H9 (cell line): ENCODE data around the gene DUSP16. TPM values are rescaled to one million over a fixed set of nuclear protein-coding genes. Genes with fewer than 3 reads are reported as not detected.

ENCODE experiments used
- DNase-seq: peaks from one replicate; pipeline ENCODE4 v3.0.0-alpha.2; 2017
- H2AFZ ChIP-seq: one replicate; pipeline ENCODE4 v1.6.1; 2013; ENCODE audit warnings: mild to moderate bottlenecking, low read length, control low read depth, moderate library complexity
- H2AK5ac ChIP-seq: 2 replicates; pipeline ENCODE4 v1.6.1; 2013; ENCODE audit warnings: low read length, control low read depth, mixed read lengths; ENCODE audit not compliant: insufficient read length
- H2BK120ac ChIP-seq: one replicate; pipeline ENCODE4 v1.6.1; 2013; ENCODE audit warnings: low read depth, mild to moderate bottlenecking, low read length, control low read depth, inconsistent platforms; ENCODE audit not compliant: poor library complexity, severe bottlenecking
- H2BK12ac ChIP-seq: 2 replicates; pipeline ENCODE4 v1.6.1; 2013; ENCODE audit warnings: low read length, control low read depth, mixed read lengths, low read depth; ENCODE audit not compliant: insufficient read length
- H2BK15ac ChIP-seq: 2 replicates; pipeline ENCODE4 v1.6.1; 2013; ENCODE audit warnings: low read depth, low read length, control low read depth
- H2BK20ac ChIP-seq: one replicate; pipeline ENCODE4 v1.6.1; 2013; ENCODE audit warnings: low read depth, mild to moderate bottlenecking, low read length, control low read depth, inconsistent platforms; ENCODE audit not compliant: poor library complexity, severe bottlenecking
- H2BK5ac ChIP-seq: 2 replicates; pipeline ENCODE4 v1.6.1; 2013; ENCODE audit warnings: low read length, control low read depth, mixed read lengths; ENCODE audit not compliant: insufficient read length
- H3K14ac ChIP-seq: 2 replicates; pipeline ENCODE4 v1.6.1; 2013; ENCODE audit warnings: low read length, control low read depth; ENCODE audit not compliant: insufficient read depth
- H3K18ac ChIP-seq: 2 replicates; pipeline ENCODE4 v1.6.1; 2013; ENCODE audit warnings: low read depth, mild to moderate bottlenecking, mixed read lengths, low read length, control low read depth; ENCODE audit not compliant: insufficient read length
- H3K23ac ChIP-seq: 2 replicates; pipeline ENCODE4 v1.6.1; 2013; ENCODE audit warnings: low read length, control low read depth, mixed read lengths, low read depth; ENCODE audit not compliant: insufficient read length
- H3K23me2 ChIP-seq: 2 replicates; pipeline ENCODE4 v1.6.1; 2013; ENCODE audit warnings: low read depth, mild to moderate bottlenecking, mixed read lengths, low read length, control low read depth; ENCODE audit not compliant: insufficient read length, poor library complexity, severe bottlenecking
- H3K27ac ChIP-seq: 2 replicates; pipeline ENCODE4 v1.5.1; 2013; ENCODE audit warnings: low read length, control low read depth, mixed read lengths, low read depth; ENCODE audit not compliant: insufficient read length
- H3K27me3 ChIP-seq: 2 replicates; pipeline ENCODE4 v1.6.1; 2013; ENCODE audit warnings: low read length, control low read depth, inconsistent platforms; ENCODE audit not compliant: insufficient read depth
- H3K4ac ChIP-seq: 2 replicates; pipeline ENCODE4 v1.6.1; 2013; ENCODE audit warnings: low read depth, mild to moderate bottlenecking, control low read depth, inconsistent platforms, low read length, moderate library complexity
- H3K4me1 ChIP-seq: 2 replicates; pipeline ENCODE4 v1.6.1; 2013; ENCODE audit warnings: low read length, control low read depth, inconsistent platforms; ENCODE audit not compliant: insufficient read depth
- H3K4me2 ChIP-seq: 2 replicates; pipeline ENCODE4 v1.6.1; 2013; ENCODE audit warnings: low read length, control low read depth, mixed read lengths; ENCODE audit not compliant: insufficient read length, insufficient read depth
- H3K56ac ChIP-seq: 2 replicates; pipeline ENCODE4 v1.6.1; 2013; ENCODE audit warnings: low read depth, mild to moderate bottlenecking, mixed read lengths, low read length, control low read depth; ENCODE audit not compliant: insufficient read length
- H3K79me1 ChIP-seq: 2 replicates; pipeline ENCODE4 v1.6.1; 2013; ENCODE audit warnings: low read depth, mild to moderate bottlenecking, moderate library complexity, low read length, control low read depth, inconsistent platforms; ENCODE audit not compliant: insufficient read depth, poor library complexity, severe bottlenecking
- H3K79me2 ChIP-seq: 2 replicates; pipeline ENCODE4 v1.6.1; 2013; ENCODE audit warnings: low read length, control low read depth, inconsistent platforms; ENCODE audit not compliant: insufficient read depth
- H3K9ac ChIP-seq: 2 replicates; pipeline ENCODE4 v1.6.1; 2013; ENCODE audit warnings: low read length, control low read depth, mixed read lengths; ENCODE audit not compliant: insufficient read length; ENCODE audit errors: extremely low read depth
- H3K9me3 ChIP-seq: one replicate; pipeline ENCODE4 v1.6.1; 2013; ENCODE audit warnings: low read depth, low read length, inconsistent platforms; ENCODE audit not compliant: control insufficient read depth
- H3T11ph ChIP-seq: one replicate; pipeline ENCODE4 v1.6.1; 2013; ENCODE audit warnings: mild to moderate bottlenecking, low read length, control low read depth, inconsistent platforms
- H4K20me1 ChIP-seq: one replicate; pipeline ENCODE4 v1.6.1; 2013; ENCODE audit not compliant: control insufficient read depth, insufficient read length, insufficient read depth
- H4K5ac ChIP-seq: 2 replicates; pipeline ENCODE4 v1.6.1; 2013; ENCODE audit warnings: low read depth, mild to moderate bottlenecking, mixed read lengths, low read length, control low read depth; ENCODE audit not compliant: insufficient read length
- H4K8ac ChIP-seq: replicated peaks from 2 replicates; pipeline ENCODE4 v1.6.1; 2013; ENCODE audit warnings: low read length, control low read depth, mixed read lengths, low read depth; ENCODE audit not compliant: insufficient read length
- H4K91ac ChIP-seq: 2 replicates; pipeline ENCODE4 v1.6.1; 2013; ENCODE audit warnings: low read depth, mild to moderate bottlenecking, moderate library complexity, mixed read lengths, low read length, control low read depth; ENCODE audit not compliant: insufficient read length
- H3K27ac Mint-ChIP-seq, 3 experiments: 2 replicates in 2 of 3; 3 replicates in 1 of 3; pipeline ENCODE4 v1.8.0; 2020 to 2021; ENCODE audit warnings: mixed read lengths in 3 of 3, mild to moderate bottlenecking in 1 of 3, moderate library complexity in 1 of 3
- H3K27me3 Mint-ChIP-seq: 2 replicates; pipeline ENCODE4 v1.8.0; 2021; ENCODE audit warnings: low read depth, mild to moderate bottlenecking, moderate library complexity, mixed read lengths
- H3K36me3 Mint-ChIP-seq, 3 experiments: 2 replicates in 2 of 3; 3 replicates in 1 of 3; pipeline ENCODE4 v1.8.0; 2020 to 2021; ENCODE audit warnings: low read depth in 3 of 3, mixed read lengths in 3 of 3; ENCODE audit not compliant: insufficient read depth in 1 of 3
- H3K4me1 Mint-ChIP-seq, 2 experiments: 2 replicates each; pipeline ENCODE4 v1.8.0; 2020; ENCODE audit warnings: mixed read lengths in 2 of 2
- H3K4me3 Mint-ChIP-seq, 2 experiments: 2 replicates in 1 of 2; 3 replicates in 1 of 2; pipeline ENCODE4 v1.8.0; 2020 to 2021; ENCODE audit warnings: mild to moderate bottlenecking in 2 of 2, mixed read lengths in 2 of 2, moderate library complexity in 1 of 2
- H3K9me3 Mint-ChIP-seq, 2 experiments: 2 replicates in 1 of 2; 3 replicates in 1 of 2; pipeline ENCODE4 v1.8.0; 2020; ENCODE audit warnings: mild to moderate bottlenecking in 2 of 2, mixed read lengths in 2 of 2, moderate library complexity in 1 of 2
- CTCF ChIP-seq: fragments of 200-600 bp; sonication (generic); conservative IDR thresholded peaks from 3 replicates; pipeline ENCODE4 v1.8.0; 2021; ENCODE audit warnings: antibody characterized with exemption, mild to moderate bottlenecking
- WGBS: extraction: QIAGEN DNeasy Blood & Tissue Kit; methylation state at CpG from one replicate; pipeline ENCODE4 v1.1.7; 2013; ENCODE audit warnings: missing lambda C conversion rate, low lambda C conversion rate, mixed read lengths; ENCODE audit not compliant: insufficient read length; ENCODE audit errors: extremely low coverage; 5-methylcytosine and 5-hydroxymethylcytosine counted together
- total RNA-seq: library from RNA; stranded (reverse); gene quantifications from 2 replicates; pipeline ENCODE4 v1.2.1, GENCODE V29; 2021

Gene DUSP16
- total RNA-seq, 1 experiment from 2014 or later, result 64.0 TPM

GRCh38 chr12:12583510-12584178, 21.0 kb upstream of the DUSP16 start:
- H3K9me3 Mint-ChIP-seq, result peaks cover 0 to 3% of the 10 kb centered on the region in 2 experiments; a peak in 2 of 5 replicates
- no peak overlapping the region for H3K18ac ChIP-seq
- H3K14ac ChIP-seq, result no peak overlapping the region
- H3K27me3 ChIP-seq, result no peaks in the 10 kb centered on the region
- no peak overlapping the region for H2AFZ ChIP-seq
- WGBS, result no CpG with 5 or more reads among the region's 5 CpGs
- H3K9me3 ChIP-seq, result no peaks in the 10 kb centered on the region
- no peak overlapping the region for H2AK5ac ChIP-seq
- H3K79me1 ChIP-seq, result no peaks in the 10 kb centered on the region
- H4K91ac ChIP-seq, result no peak overlapping the region
- no peaks in the 10 kb centered on the region for H3K27me3 Mint-ChIP-seq
- peaks cover 4 to 8% of the 10 kb centered on the region in 2 experiments; a peak in 2 of 4 replicates for H3K4me1 Mint-ChIP-seq
- DNase-seq, result no peak
- H3K4me1 ChIP-seq, result no peaks in the 10 kb centered on the region
- TF ChIP-seq CTCF, result no peak
- H3K36me3 Mint-ChIP-seq, result no peaks in the 10 kb centered on the region
- no peak overlapping the region for H3K4me2 ChIP-seq
- H4K5ac ChIP-seq, result no peak overlapping the region
- H3K79me2 ChIP-seq, result no peaks in the 10 kb centered on the region
- H3K27ac ChIP-seq, result no peak overlapping the region
- H4K20me1 ChIP-seq, result no peaks in the 10 kb centered on the region
- no peak overlapping the region for H3K27ac Mint-ChIP-seq
- no peak overlapping the region for H2BK12ac ChIP-seq
- no peak overlapping the region for H4K8ac ChIP-seq
- no peak overlapping the region for H3K4ac ChIP-seq
- no peak overlapping the region for H3K9ac ChIP-seq
- H3K4me3 Mint-ChIP-seq, result no peak overlapping the region
- no peak overlapping the region for H3K23ac ChIP-seq
- no peak overlapping the region for H2BK20ac ChIP-seq
- no peak overlapping the region for H3T11ph ChIP-seq
- no peak overlapping the region for H2BK15ac ChIP-seq
- no peak overlapping the region for H2BK5ac ChIP-seq
- H3K56ac ChIP-seq, result no peak overlapping the region
- H3K23me2 ChIP-seq, result no peaks in the 10 kb centered on the region
- no peak overlapping the region for H2BK120ac ChIP-seq
